ENCODE data around the gene HORMAD1. TPM values are rescaled to one million over a fixed set of nuclear protein-coding genes. Genes with fewer than 3 reads are reported as not detected.

Gene HORMAD1
- total and polyA plus RNA-seq, 2 donors (not counting 1 experiment from before 2014, with no cell fraction given): 0.94 to 2.1 TPM

DNA sequence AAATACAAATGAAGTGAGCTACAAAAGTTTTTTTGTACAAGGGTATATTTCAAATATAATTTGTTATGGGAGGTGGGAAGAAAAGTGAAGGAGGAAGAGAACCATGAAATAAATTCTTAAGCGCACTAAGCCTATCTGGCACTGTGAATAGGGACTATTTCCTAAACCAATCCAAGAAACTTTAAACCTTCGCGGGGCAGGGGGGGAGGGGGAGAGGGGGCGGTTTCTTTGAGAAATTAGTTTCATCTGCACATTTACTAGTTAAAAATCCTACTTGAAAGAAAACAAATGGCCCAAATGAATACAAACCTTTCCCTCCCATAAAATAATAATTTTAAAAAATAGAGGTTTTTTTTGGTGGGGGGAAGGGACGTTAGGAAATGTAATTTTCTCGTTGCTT, 24.1 kb downstream of the HORMAD1 start:
- no peak for DNase-seq
- H3K4me2 ChIP-seq (replicated peaks; ENCODE audit: low read depth, low read length, poor library complexity, severe bottlenecking): peak overlapping the region; percentile 79
- peaks cover 5 to 17% of the 10 kb centered on the region in 2 experiments for H3K36me3 ChIP-seq (replicated peaks in 1 of 2; ENCODE audit: control extremely low read depth in 1 of 2, control insufficient read depth in 1 of 2, extremely low read depth in 1 of 2, insufficient read depth in 2 of 2, low read length in 1 of 2)
- WGBS (ENCODE audit: insufficient coverage): no CpG with 5 or more reads among the region's 6 CpGs
- no peak for ATAC-seq (ENCODE audit: low read depth)
- Mint-ChIP-seq H3K27ac (peak overlapping the region; percentile 97), H3K4me1 (peaks cover 19% of the 10 kb centered on the region), H3K27me3 (no peaks in the 10 kb centered on the region), H3K4me3 (peak overlapping the region; percentile 100), H3K9me3 (ENCODE audit: insufficient read depth) (no peaks in the 10 kb centered on the region)
- ChIA-PET CTCF (interaction anchor here (0.9 to 1.5 kb wide), 10 partner anchors 10 to 300 kb away, joined by 3 to 12 read pairs (median 4); partner anchors contain the start of gene ENSA), POLR2A (interaction anchor here (0.6 to 1.6 kb wide), 5 partner anchors 67 to 1004 kb away, joined by 3 to 5 read pairs (median 3); partner anchors contain the start of genes ENSA and MCL1)
- H3K27me3 ChIP-seq (replicated peaks in 1 of 4; ENCODE audit: control extremely low read depth in 1 of 4, control insufficient read depth in 3 of 4, insufficient read depth in 4 of 4, low read length in 3 of 4): no peaks in the 10 kb centered on the region
- no peaks in the 10 kb centered on the region for H4K20me1 ChIP-seq (ENCODE audit: control insufficient read depth, insufficient read depth, low read length, poor library complexity, severe bottlenecking)
- TF ChIP-seq, protein P1, sequence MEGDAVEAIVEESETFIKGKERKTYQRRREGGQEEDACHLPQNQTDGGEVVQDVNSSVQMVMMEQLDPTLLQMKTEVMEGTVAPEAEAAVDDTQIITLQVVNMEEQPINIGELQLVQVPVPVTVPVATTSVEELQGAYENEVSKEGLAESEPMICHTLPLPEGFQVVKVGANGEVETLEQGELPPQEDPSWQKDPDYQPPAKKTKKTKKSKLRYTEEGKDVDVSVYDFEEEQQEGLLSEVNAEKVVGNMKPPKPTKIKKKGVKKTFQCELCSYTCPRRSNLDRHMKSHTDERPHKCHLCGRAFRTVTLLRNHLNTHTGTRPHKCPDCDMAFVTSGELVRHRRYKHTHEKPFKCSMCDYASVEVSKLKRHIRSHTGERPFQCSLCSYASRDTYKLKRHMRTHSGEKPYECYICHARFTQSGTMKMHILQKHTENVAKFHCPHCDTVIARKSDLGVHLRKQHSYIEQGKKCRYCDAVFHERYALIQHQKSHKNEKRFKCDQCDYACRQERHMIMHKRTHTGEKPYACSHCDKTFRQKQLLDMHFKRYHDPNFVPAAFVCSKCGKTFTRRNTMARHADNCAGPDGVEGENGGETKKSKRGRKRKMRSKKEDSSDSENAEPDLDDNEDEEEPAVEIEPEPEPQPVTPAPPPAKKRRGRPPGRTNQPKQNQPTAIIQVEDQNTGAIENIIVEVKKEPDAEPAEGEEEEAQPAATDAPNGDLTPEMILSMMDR (IDR thresholded peaks at IDR 0.05): no peak
- no peak for TF ChIP-seq EZH2 (IDR thresholded peaks at IDR 0.05; ENCODE audit: borderline replicate concordance, insufficient read depth, low read depth, low read length, poor library complexity, severe bottlenecking)
- H3K9ac ChIP-seq (ENCODE audit: low read length): peak overlapping the region; percentile 91
- H3K4me1 ChIP-seq (ENCODE audit: control insufficient read depth in 2 of 2, insufficient read depth in 2 of 2, low read length in 2 of 2): peaks cover 4 to 11% of the 10 kb centered on the region in 2 donors
- intact Hi-C loops (cut with micrococcal nuclease): loop anchor here (2.0 to 5.0 kb wide), 3 partner anchors 68 to 230 kb away; partner anchors contain the start of genes ENSA, FALEC and SETDB1
- peak overlapping the region; percentile 83 for H2AFZ ChIP-seq (ENCODE audit: insufficient read depth, low read depth, low read length, poor library complexity, severe bottlenecking)
- H3K79me2 ChIP-seq (ENCODE audit: control insufficient read depth, insufficient read depth, low read length): peaks cover 13% of the 10 kb centered on the region
- H3K27ac ChIP-seq (ENCODE audit: low read length in 2 of 2): peak overlapping the region; percentile 66 to 78
- peak overlapping the region; percentile 77 to 99 (median 90) for H3K4me3 ChIP-seq (ENCODE audit: control extremely low read depth in 1 of 5, extremely low read depth in 1 of 5, insufficient read depth in 1 of 5, low read depth in 2 of 5, low read length in 4 of 5)
- H3K9me3 ChIP-seq (ENCODE audit: control extremely low read depth in 1 of 3, control insufficient read depth in 2 of 3, insufficient read depth in 1 of 3, low read length in 2 of 3): no peaks in the 10 kb centered on the region

DNA sequence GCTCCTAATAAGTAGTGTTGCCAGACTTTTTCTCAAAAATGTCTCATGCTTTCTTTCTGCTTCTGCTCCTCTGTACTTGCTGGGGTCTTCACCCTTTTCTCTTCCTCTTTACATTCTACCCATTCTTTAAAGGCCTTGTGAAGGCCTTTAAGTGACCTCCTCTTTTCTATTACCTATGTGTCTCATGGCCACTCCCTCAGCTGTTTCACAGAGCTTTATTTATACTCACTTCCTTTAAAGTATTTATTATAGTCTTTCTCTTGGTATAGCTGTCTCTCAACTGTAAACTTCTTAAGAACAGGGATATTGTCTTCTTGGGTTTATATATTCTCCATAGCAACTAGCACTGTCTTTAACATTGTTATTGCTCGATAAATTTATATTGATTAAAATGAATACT, 24.5 kb downstream of the HORMAD1 start:
- peak; percentile 12 for DNase-seq

More for the DNA sequence above, 24.5 kb downstream of the HORMAD1 start:
- ChIA-PET CTCF (interaction anchor here (1.0 to 1.5 kb wide), 7 partner anchors 9 to 300 kb away, joined by 3 to 12 read pairs (median 4); no protein-coding TSS in a partner anchor), POLR2A (interaction anchor here (0.6 to 1.6 kb wide), 3 partner anchors 67 to 1003 kb away, joined by 3 to 5 read pairs (median 5); partner anchors contain the start of genes ENSA and MCL1)
- Histone ChIP-seq H3K4me3 (ENCODE audit: control extremely low read depth in 1 of 5, extremely low read depth in 1 of 5, insufficient read depth in 1 of 5, low read depth in 2 of 5, low read length in 4 of 5) (peak overlapping the region; percentile 17 to 99 (median 88)), H3K27ac (ENCODE audit: low read length in 2 of 2) (peak overlapping the region in 1 of 2 donors; percentile 47), H3K79me2 (ENCODE audit: control insufficient read depth, insufficient read depth, low read length) (peaks cover 13% of the 10 kb centered on the region), H3K36me3 (replicated peaks in 1 of 2; ENCODE audit: control extremely low read depth in 1 of 2, control insufficient read depth in 1 of 2, extremely low read depth in 1 of 2, insufficient read depth in 2 of 2, low read length in 1 of 2) (peaks cover 5 to 17% of the 10 kb centered on the region in 2 experiments), H4K20me1 (ENCODE audit: control insufficient read depth, insufficient read depth, low read length, poor library complexity, severe bottlenecking) (no peaks in the 10 kb centered on the region), H3K4me2 (replicated peaks; ENCODE audit: low read depth, low read length, poor library complexity, severe bottlenecking) (peak overlapping the region; percentile 79), H2AFZ (ENCODE audit: insufficient read depth, low read depth, low read length, poor library complexity, severe bottlenecking) (no peak overlapping the region), H3K4me1 (ENCODE audit: control insufficient read depth in 2 of 2, insufficient read depth in 2 of 2, low read length in 2 of 2) (peaks cover 4 to 11% of the 10 kb centered on the region in 2 donors), H3K9me3 (ENCODE audit: control extremely low read depth in 1 of 3, control insufficient read depth in 2 of 3, insufficient read depth in 1 of 3, low read length in 2 of 3) (no peaks in the 10 kb centered on the region), H3K9ac (ENCODE audit: low read length) (peak overlapping the region; percentile 91), H3K27me3 (replicated peaks in 1 of 4; ENCODE audit: control extremely low read depth in 1 of 4, control insufficient read depth in 3 of 4, insufficient read depth in 4 of 4, low read length in 3 of 4) (no peaks in the 10 kb centered on the region)
- Mint-ChIP-seq H3K9me3 (ENCODE audit: insufficient read depth) (no peaks in the 10 kb centered on the region), H3K4me3 (peak overlapping the region; percentile 100), H3K4me1 (peaks cover 19% of the 10 kb centered on the region), H3K27me3 (no peaks in the 10 kb centered on the region), H3K27ac (peak overlapping the region; percentile 33)
- TF ChIP-seq EZH2 (IDR thresholded peaks at IDR 0.05; ENCODE audit: borderline replicate concordance, insufficient read depth, low read depth, low read length, poor library complexity, severe bottlenecking): no peak
- TF ChIP-seq, protein P1 (IDR thresholded peaks at IDR 0.05): no peak
- intact Hi-C loops (cut with micrococcal nuclease): loop anchor here (2.0 to 5.0 kb wide), 3 partner anchors 67 to 231 kb away; partner anchors contain the start of genes ENSA, FALEC and SETDB1
- no CpG with 5 or more reads among the region's 1 CpG for WGBS (ENCODE audit: insufficient coverage)
- no peak for ATAC-seq (ENCODE audit: low read depth)

Data from B cell (primary cell).